Stimulated activated naive B cell treated with anti-CD40 and anti-IgM and Interleukin-4, amounts not matched to agents 10 μg/mL and 1 μg/mL and 100 μg/mL, for 72 hours (primary cell): Measurements from ENCODE around the gene MGAT4A.

ENCODE experiments used
- ATAC-seq, 2 donors: fragments of 150-1000 bp; cut with Tn5 transposase; replicated peaks; 2 replicates each; pipeline ENCODE4 v1.10.0; 2021; ENCODE audit warnings: moderate library complexity in 1 of 2
- DNase-seq: peaks from one replicate; pipeline ENCODE4 v3.0.0; 2021
- H3K27ac Mint-ChIP-seq: one replicate; pipeline ENCODE4 v1.8.0; 2022; ENCODE audit warnings: mild to moderate bottlenecking, mixed read lengths
- H3K27me3 Mint-ChIP-seq, 2 donors: one replicate each; pipeline ENCODE4 v1.8.0; 2022; ENCODE audit warnings: mixed read lengths in 2 of 2
- H3K36me3 Mint-ChIP-seq, 2 donors: one replicate each; pipeline ENCODE4 v1.8.0; 2022; ENCODE audit warnings: mixed read lengths in 2 of 2, mild to moderate bottlenecking in 1 of 2
- H3K4me1 Mint-ChIP-seq, 2 donors: one replicate each; pipeline ENCODE4 v1.8.0; 2022; ENCODE audit warnings: mixed read lengths in 2 of 2, mild to moderate bottlenecking in 1 of 2
- H3K4me3 Mint-ChIP-seq, 2 donors: one replicate each; pipeline ENCODE4 v1.8.0; 2022; ENCODE audit warnings: mild to moderate bottlenecking in 2 of 2, mixed read lengths in 2 of 2, moderate library complexity in 1 of 2
- H3K9me3 Mint-ChIP-seq, 2 donors: one replicate each; pipeline ENCODE4 v1.8.0; 2022; ENCODE audit warnings: mixed read lengths in 2 of 2, mild to moderate bottlenecking in 1 of 2

The MGAT4A gene

GRCh38 chr2:98749066-98749450, 18.1 kb upstream of the MGAT4A start:
- DNase-seq: peak; percentile 28

GRCh38 chr2:98748292-98749065, 17.5 kb upstream of the MGAT4A start:
- peaks cover 12 to 21% of the 10 kb centered on the region in 2 donors for H3K27me3 Mint-ChIP-seq
- H3K4me3 Mint-ChIP-seq: peak overlapping the region in 1 of 2 donors; percentile 5
- no peak overlapping the region for H3K27ac Mint-ChIP-seq
- peaks cover 9 to 10% of the 10 kb centered on the region in 2 donors for H3K4me1 Mint-ChIP-seq
- H3K36me3 Mint-ChIP-seq: no peaks in the 10 kb centered on the region
- DNase-seq (no peak), ATAC-seq (peak in 1 of 2 donors; percentile 12)
- H3K9me3 Mint-ChIP-seq: peaks cover 2 to 3% of the 10 kb centered on the region in 2 donors

More at GRCh38 chr2:98749066-98749450, 18.1 kb upstream of the MGAT4A start:
- peak overlapping the region in 1 of 2 donors; percentile 5 for H3K4me3 Mint-ChIP-seq
- H3K4me1 Mint-ChIP-seq: peaks cover 10% of the 10 kb centered on the region in 2 donors
- no peaks in the 10 kb centered on the region for H3K36me3 Mint-ChIP-seq
- H3K9me3 Mint-ChIP-seq: peaks cover 2 to 3% of the 10 kb centered on the region in 2 donors
- no peak overlapping the region for H3K27ac Mint-ChIP-seq
- ATAC-seq: peak; percentile 80 to 97
- peaks cover 18 to 21% of the 10 kb centered on the region in 2 donors for H3K27me3 Mint-ChIP-seq

GRCh38 chr2:98747888-98748287, 17.0 kb upstream of the MGAT4A start:
- DNase-seq (no peak), ATAC-seq (no peak)
- peaks cover 9 to 10% of the 10 kb centered on the region in 2 donors for H3K4me1 Mint-ChIP-seq
- H3K4me3 Mint-ChIP-seq: no peak overlapping the region
- H3K27ac Mint-ChIP-seq: no peak overlapping the region
- H3K9me3 Mint-ChIP-seq: peaks cover 2 to 3% of the 10 kb centered on the region in 2 donors
- H3K27me3 Mint-ChIP-seq: peaks cover 12 to 21% of the 10 kb centered on the region in 2 donors
- H3K36me3 Mint-ChIP-seq: no peaks in the 10 kb centered on the region

- peaks cover 16 to 19% of the 10 kb centered on the region in 2 donors for H3K27me3 Mint-ChIP-seq
- no peak overlapping the region for H3K4me3 Mint-ChIP-seq
- H3K27ac Mint-ChIP-seq: no peak overlapping the region
- no peak for DNase-seq
- peaks cover 2 to 3% of the 10 kb centered on the region in 2 donors for H3K9me3 Mint-ChIP-seq
- ATAC-seq: no peak
- peaks cover 9 to 10% of the 10 kb centered on the region in 2 donors for H3K4me1 Mint-ChIP-seq
- no peaks in the 10 kb centered on the region for H3K36me3 Mint-ChIP-seq
Measured at GRCh38 chr2:98746426-98746825, 15.5 kb upstream of the MGAT4A start.

GRCh38 chr2:98744595-98744994, 13.7 kb upstream of the MGAT4A start:
- Mint-ChIP-seq H3K36me3 (no peaks in the 10 kb centered on the region), H3K27ac (no peak overlapping the region), H3K9me3 (peaks cover 2 to 3% of the 10 kb centered on the region in 2 donors), H3K27me3 (peaks cover 6 to 15% of the 10 kb centered on the region in 2 donors), H3K4me3 (no peak overlapping the region), H3K4me1 (peaks cover 9 to 10% of the 10 kb centered on the region in 2 donors)
- DNase-seq (no peak), ATAC-seq (no peak)

GRCh38 chr2:98743835-98744234, 12.9 kb upstream of the MGAT4A start:
- Mint-ChIP-seq H3K4me3 (no peak overlapping the region), H3K9me3 (peaks cover 2 to 3% of the 10 kb centered on the region in 2 donors), H3K27ac (no peak overlapping the region), H3K27me3 (peaks cover 6 to 15% of the 10 kb centered on the region in 2 donors), H3K36me3 (no peaks in the 10 kb centered on the region), H3K4me1 (peaks cover 4 to 5% of the 10 kb centered on the region in 2 donors)
- ATAC-seq (no peak), DNase-seq (no peak)

- H3K4me3 Mint-ChIP-seq: no peak overlapping the region
- H3K4me1 Mint-ChIP-seq: peaks cover 5 to 9% of the 10 kb centered on the region in 2 donors
- ATAC-seq (no peak), DNase-seq (no peak)
- H3K27me3 Mint-ChIP-seq: peaks cover 13 to 24% of the 10 kb centered on the region in 2 donors
- no peak overlapping the region for H3K27ac Mint-ChIP-seq
- H3K36me3 Mint-ChIP-seq: no peaks in the 10 kb centered on the region
- H3K9me3 Mint-ChIP-seq: no peaks in the 10 kb centered on the region
Measured at GRCh38 chr2:98739020-98739419, 8.1 kb upstream of the MGAT4A start.

- DNase-seq: no peak
- Mint-ChIP-seq H3K27ac (no peak overlapping the region), H3K36me3 (no peaks in the 10 kb centered on the region), H3K9me3 (no peaks in the 10 kb centered on the region), H3K4me3 (no peak overlapping the region), H3K27me3 (peaks cover 13 to 24% of the 10 kb centered on the region in 2 donors), H3K4me1 (peaks cover 6 to 13% of the 10 kb centered on the region in 2 donors)
- no peak for ATAC-seq
Measured at GRCh38 chr2:98738304-98738703, 7.4 kb upstream of the MGAT4A start.

- Mint-ChIP-seq H3K27ac (no peak overlapping the region), H3K4me3 (no peak overlapping the region), H3K9me3 (no peaks in the 10 kb centered on the region), H3K36me3 (no peaks in the 10 kb centered on the region), H3K4me1 (peaks cover 6 to 13% of the 10 kb centered on the region in 2 donors), H3K27me3 (peaks cover 13 to 23% of the 10 kb centered on the region in 2 donors)
- DNase-seq: no peak
- no peak for ATAC-seq
Measured at GRCh38 chr2:98737848-98738247, 6.9 kb upstream of the MGAT4A start.

- ATAC-seq (no peak), DNase-seq (no peak)
Measured at GRCh38 chr2:98736464-98736889, 5.5 kb upstream of the MGAT4A start.

GRCh38 chr2:98734823-98735260, 3.9 kb upstream of the MGAT4A start:
- H3K4me1 Mint-ChIP-seq: peaks cover 12 to 22% of the 10 kb centered on the region in 2 donors
- no peak overlapping the region for H3K27ac Mint-ChIP-seq
- H3K36me3 Mint-ChIP-seq: peaks cover 0 to 3% of the 10 kb centered on the region in 2 donors
- peaks cover 0 to 4% of the 10 kb centered on the region in 2 donors for H3K9me3 Mint-ChIP-seq
- H3K4me3 Mint-ChIP-seq: no peak overlapping the region
- peaks cover 12% of the 10 kb centered on the region in 2 donors for H3K27me3 Mint-ChIP-seq
- DNase-seq (no peak), ATAC-seq (no peak)

More at GRCh38 chr2:98736464-98736889, 5.5 kb upstream of the MGAT4A start:
- Mint-ChIP-seq H3K4me3 (no peak overlapping the region), H3K27me3 (peaks cover 12 to 17% of the 10 kb centered on the region in 2 donors), H3K36me3 (peaks cover 0 to 3% of the 10 kb centered on the region in 2 donors), H3K9me3 (peaks cover 0 to 4% of the 10 kb centered on the region in 2 donors), H3K27ac (no peak overlapping the region), H3K4me1 (peaks cover 10 to 19% of the 10 kb centered on the region in 2 donors)

GRCh38 chr2:98734162-98734561, 3.2 kb upstream of the MGAT4A start:
- ATAC-seq: no peak
- H3K9me3 Mint-ChIP-seq: peaks cover 0 to 4% of the 10 kb centered on the region in 2 donors
- no peak overlapping the region for H3K27ac Mint-ChIP-seq

GRCh38 chr2:98732430-98733051, 1.6 kb upstream of the MGAT4A start:
- DNase-seq (no peak), ATAC-seq (no peak)
- Mint-ChIP-seq H3K4me3 (peak overlapping the region in 1 of 2 donors; percentile 27), H3K36me3 (peaks cover 0 to 3% of the 10 kb centered on the region in 2 donors), H3K27ac (peak overlapping the region; percentile 76), H3K4me1 (peaks cover 15 to 31% of the 10 kb centered on the region in 2 donors), H3K9me3 (peaks cover 0 to 4% of the 10 kb centered on the region in 2 donors), H3K27me3 (peaks cover 3 to 5% of the 10 kb centered on the region in 2 donors)

More at GRCh38 chr2:98734162-98734561, 3.2 kb upstream of the MGAT4A start:
- H3K4me1 Mint-ChIP-seq: peaks cover 12 to 23% of the 10 kb centered on the region in 2 donors
- H3K4me3 Mint-ChIP-seq: peak overlapping the region in 1 of 2 donors; percentile 28
- peaks cover 0 to 3% of the 10 kb centered on the region in 2 donors for H3K36me3 Mint-ChIP-seq
- no peak for DNase-seq
- H3K27me3 Mint-ChIP-seq: peaks cover 12% of the 10 kb centered on the region in 2 donors

GRCh38 chr2:98731894-98732349, 990 bp upstream of the MGAT4A start:
- no peak for ATAC-seq
- Mint-ChIP-seq H3K4me1 (peaks cover 19 to 38% of the 10 kb centered on the region in 2 donors), H3K4me3 (peak overlapping the region; percentile 71 to 81), H3K36me3 (peaks cover 0 to 3% of the 10 kb centered on the region in 2 donors), H3K27ac (peak overlapping the region; percentile 42), H3K9me3 (peaks cover 0 to 4% of the 10 kb centered on the region in 2 donors), H3K27me3 (peaks cover 3 to 5% of the 10 kb centered on the region in 2 donors)
- DNase-seq: no peak
